OCI-M2 (cell line): ENCODE data around the gene FAM20A.

ENCODE experiments used
- DNase-seq: peaks from one replicate; lab custom pipeline; 2025; ENCODE audit not compliant: unreplicated experiment; lab: John Stamatoyannopoulos, UW

The FAM20A gene

DNA sequence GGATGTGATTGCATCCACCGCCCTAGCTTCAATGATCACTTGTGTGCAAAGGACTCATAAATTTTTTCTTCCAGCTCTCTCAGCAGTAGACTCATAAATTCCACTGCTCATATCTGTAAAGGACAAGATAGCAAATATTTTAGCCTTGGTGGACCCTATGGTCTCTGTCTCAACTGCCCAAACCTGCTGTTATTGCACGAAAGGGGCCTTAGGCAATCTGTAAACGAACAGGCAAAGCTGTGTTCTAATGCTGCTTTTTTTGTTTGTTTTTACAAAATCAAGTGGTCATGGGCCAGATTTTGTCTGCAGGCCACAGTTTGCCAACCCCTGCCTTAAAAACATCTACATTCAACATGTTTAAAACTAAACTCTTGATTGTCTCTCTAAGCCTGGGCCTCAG, 34.1 kb downstream of the FAM20A start:
- DNase-seq = no peak

DNA sequence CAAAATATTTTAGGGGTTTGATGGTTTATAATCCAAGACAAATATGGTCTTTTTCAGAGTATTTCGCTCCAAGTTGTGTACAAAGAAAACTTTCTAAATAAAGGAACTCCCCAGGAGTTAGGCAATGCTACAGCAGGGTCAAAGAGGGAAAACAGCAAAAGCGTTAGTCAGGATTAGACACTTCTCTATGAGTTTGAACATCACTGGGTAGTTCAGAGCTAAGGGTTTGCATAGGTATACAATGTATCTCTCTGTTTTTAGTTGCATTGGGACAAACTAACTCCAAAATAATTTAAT, 34.8 kb downstream of the FAM20A start:
- DNase-seq = no peak

DNA sequence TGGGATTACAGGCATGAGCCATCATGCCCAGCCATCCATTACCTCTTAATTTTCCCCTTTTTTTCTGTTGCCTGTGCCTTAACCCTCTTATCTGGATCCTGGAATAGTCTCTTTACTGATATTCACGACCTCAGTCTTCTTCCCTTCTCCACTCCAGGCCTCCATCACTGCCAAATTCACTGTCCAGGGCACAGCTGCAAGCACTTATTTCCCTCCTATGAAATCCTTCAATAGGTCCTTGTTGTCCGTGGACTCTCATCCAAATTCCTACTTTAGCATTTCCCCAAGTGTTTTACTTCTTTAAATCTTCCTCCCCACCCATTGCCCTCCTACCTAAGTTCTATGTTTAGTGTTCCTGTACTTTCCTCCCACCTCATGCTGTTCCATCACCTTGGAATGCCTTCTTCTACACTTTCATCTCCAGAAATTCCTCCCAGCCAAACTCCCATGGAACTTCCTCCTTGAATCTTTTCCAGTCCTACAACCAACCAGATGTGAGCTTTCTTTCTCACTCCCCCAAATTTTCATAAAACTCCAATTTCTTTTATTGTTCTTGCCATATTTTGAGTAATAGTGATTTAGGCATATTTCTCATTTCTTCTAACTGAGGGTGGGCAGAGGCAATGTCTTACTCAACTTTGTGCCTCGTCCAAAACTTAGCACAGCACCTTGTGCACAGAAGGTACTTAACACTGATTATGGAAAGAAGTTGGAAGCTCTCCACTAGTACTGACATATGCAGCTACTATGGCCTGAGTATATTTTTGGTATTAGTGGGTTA, 35.3 kb downstream of the FAM20A start:
- DNase-seq = no peak

DNA sequence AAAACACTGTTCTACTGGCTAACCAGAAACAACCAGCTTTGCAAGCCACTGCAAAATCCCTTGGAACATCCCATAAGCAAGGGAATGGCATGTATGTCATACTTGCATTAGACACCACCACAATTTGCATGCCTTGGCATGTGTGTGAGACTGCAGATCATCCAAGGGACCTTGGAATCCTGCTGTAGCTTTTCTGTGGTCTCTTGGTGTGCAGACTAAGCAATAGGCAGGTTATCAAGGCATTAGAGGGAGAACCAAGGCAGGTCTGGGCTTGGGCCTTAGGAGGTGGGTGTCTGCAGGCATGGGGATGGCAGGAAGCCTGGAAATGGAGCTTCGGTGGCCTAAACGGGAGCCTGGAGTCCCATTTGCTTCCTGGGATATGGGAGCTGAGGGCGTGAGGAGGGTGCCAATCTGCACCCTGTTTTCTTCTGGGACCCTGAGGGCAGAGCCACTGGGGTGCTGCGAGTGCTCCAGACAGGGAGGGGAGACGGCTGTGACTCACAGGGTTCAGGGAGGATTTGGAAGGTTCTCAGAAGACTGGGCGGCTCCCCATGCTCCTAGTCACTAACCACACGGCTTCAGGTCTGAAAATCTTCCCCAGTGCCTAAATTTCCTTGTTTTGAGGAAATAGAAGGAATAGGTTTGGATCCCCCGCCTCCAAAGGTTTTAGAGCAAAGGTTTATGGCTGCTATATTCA, 36.6 kb downstream of the FAM20A start:
- no peak for DNase-seq

DNA sequence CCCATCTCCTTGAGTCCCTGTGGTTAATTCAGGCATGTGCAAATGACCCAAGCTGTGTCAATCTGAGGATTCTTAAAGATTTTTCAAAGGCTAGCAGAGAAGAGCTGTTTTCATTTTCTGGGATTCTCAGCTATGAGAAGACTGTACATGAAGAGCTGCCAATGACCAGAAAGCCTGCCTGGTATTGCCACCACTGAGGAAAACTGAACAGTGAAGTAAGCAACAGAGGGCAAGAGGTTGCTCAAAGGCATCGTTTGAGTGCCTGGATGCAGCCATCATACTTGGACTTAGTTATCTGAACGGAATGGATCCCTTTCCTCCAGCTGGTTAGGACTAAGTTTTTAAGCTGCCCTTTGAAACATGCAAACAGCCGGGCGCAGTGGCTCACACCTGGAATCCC, 38.4 kb downstream of the FAM20A start:
- no peak for DNase-seq

DNA sequence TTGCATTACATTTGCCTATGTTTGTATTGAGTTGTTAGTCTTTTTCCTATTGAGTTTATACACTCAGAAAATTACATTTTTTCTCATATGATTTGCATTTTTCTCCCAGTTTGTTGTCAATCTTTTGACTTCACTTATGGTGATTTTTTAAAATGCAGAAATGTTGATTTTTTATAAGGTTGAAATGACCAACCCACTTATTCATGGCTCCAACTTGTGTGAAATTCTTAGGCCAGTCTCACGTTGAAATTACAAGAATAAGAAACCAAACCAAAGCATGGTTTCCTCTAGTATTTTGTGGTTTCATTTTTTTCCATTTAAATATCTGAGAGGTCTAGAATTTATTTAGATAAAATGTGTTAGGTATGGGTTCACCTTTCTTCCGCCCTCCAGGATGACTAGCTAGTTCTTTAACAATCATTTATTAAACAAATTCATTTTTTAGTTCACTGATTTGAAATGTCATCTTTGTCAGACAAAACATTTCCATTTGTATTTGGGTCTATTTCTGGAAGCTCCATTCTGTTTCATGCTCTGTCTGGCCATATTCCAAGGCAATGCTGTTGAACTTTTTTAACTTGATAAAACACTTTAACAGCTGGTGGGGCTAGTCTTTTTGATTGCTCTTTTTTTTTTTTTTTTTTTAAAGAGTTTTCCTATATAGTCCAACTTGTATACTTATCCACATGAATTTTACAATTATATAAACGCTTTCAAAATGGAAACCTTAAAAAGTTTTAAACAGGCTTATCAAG, 40.0 kb downstream of the FAM20A start:
- no peak for DNase-seq

DNA sequence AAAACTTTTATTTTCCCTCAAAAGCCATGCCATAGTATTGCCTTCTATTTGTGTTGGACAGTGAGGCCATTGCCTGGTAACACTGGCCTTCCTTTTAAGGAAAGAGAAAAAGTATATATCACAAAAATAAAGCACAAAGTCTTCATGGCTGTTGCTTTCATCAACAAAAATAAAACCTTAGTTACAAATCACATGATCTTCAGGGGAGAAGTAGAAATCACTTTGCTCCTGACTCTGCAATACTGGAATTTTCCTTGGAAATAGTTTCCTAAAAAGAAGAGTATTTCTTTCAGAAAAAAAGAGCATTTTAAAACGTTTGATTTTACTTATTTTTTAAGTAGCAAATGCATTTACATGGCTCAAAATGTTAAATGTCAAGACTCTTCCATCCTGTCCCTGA, 41.9 kb downstream of the FAM20A start:
- DNase-seq = no peak

DNA sequence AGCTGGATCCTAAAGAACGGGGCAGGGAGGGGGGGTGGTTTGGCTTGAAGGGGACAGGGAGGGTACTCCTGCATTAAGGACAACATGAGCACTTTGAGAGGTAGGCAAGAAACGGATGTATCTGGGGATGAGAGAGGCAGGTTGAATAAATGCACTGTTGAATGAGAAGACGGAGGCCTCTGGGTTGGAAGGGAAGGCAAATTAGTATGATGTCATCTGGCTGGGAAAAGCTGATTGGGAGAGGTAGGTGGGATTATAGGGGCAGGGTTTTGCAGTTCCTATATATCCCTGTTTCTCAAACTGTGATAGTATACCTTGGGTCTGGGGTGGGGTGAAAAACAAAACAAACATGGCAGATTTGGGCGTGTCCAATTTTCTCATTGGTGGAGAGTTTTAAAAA, 44.6 kb downstream of the FAM20A start:
- DNase-seq = no peak

DNA sequence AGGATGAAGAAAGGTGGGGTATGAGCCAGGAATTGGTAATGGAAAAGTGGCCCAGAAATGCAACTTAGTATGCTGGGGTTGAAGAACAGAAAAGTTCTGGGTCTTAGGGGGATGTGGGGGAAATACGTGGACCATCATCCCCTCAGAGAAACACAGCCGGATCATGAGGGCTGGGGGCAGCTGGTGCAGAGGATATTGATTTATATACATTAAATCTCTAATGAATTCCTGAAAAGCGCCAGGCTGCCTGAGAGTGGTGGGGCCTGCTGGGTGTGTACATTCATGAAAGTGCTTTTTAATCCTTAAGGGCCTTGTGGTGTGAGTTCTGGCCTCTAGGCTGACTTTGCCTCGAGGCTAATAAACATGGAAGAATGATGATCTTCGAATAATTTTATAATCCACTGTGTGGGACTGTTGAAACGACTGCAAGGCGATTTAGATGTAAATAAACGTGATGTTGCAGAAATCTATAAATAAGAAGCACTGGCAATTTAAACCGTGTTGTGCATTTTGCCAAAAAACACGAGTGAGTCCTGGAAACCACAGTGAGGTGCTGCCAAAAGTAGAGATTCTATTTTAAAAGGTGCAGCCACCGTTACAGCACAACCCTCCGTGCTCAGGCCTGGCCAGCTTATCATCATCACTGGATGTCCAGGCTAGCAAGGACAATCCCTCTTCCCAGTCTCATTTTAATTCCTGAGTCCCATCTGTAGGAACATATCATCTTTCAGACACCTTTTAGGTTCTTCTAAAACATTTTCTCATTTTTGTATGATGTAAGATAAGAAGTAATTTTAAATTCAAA, 56.9 kb downstream of the FAM20A start:
- no peak for DNase-seq

DNA sequence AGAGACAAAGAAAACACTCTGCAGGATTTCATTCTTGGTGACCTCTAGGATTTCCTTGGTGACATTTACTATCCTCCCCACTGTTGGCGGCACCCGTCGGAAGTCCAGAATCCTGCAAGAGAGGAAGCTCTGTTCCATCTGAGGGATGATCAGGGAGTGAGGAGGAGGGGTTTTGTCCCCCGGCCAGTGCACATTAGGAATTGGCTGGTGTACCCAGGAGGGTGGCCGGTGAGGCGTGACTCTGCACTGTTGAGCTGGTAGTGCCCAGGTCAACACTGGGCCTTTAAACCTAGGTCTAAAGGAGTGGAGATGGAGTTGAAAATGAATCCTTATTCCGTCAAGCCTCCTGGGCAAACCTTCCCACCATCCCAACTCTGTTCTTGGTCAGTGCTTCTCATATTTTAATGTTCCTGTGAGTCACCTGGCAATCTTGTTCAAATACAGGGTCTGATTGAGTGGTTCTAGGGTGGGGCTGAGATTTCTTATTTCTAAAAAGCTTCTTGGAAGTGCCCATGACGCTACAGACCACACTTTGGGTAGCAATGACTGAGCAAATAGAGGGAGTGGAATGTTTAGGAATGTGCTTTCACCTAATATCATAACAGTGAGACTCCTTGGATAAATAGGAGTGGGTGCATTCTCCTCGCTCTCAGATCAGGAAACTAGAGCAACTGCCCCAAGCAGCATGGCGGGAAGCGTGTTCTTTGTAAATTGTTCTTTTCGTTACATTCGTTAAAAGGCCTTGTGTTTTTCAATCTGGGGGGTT, 58.3 kb downstream of the FAM20A start:
- DNase-seq = no peak

DNA sequence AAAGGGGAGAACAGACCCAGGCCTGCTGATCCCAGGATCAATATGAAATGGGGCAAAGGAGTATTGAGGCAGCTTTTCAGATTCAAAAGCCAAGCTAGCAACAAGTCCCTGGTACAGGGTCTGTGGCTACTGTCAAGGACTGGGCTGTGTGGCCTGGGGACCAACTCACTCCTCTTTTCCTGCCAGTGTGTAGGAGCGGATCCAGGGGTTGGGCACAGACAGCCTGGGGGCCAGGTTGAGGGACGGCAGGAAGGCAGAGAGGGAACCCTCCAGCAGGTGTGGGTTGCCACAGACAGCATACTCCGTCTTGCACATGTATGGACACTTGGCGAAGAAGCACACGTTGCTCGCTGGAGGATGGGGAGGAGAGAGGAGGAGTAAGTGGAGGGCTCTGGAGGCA, 59.4 kb downstream of the FAM20A start:
- no peak for DNase-seq

DNA sequence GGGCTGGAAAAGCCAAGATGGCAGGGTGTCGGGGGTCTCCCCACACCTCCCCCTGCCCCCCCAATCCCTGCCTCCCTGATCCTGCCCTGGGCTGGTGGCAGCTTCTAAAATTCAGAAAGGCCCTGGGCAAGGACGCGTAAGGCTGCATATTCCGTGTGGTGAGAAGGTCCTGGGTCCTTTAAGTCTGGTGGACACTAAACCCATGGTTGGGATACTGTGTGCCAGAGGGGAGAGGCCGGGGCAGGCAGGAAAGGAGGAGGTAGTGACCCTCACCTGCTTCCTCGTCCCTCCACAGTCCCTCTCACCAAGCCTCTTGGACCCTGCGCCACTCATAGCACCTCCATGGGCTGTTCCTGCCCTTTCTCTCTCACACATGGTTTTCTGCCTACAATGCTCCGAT, 60.2 kb downstream of the FAM20A start:
- DNase-seq = no peak

DNA sequence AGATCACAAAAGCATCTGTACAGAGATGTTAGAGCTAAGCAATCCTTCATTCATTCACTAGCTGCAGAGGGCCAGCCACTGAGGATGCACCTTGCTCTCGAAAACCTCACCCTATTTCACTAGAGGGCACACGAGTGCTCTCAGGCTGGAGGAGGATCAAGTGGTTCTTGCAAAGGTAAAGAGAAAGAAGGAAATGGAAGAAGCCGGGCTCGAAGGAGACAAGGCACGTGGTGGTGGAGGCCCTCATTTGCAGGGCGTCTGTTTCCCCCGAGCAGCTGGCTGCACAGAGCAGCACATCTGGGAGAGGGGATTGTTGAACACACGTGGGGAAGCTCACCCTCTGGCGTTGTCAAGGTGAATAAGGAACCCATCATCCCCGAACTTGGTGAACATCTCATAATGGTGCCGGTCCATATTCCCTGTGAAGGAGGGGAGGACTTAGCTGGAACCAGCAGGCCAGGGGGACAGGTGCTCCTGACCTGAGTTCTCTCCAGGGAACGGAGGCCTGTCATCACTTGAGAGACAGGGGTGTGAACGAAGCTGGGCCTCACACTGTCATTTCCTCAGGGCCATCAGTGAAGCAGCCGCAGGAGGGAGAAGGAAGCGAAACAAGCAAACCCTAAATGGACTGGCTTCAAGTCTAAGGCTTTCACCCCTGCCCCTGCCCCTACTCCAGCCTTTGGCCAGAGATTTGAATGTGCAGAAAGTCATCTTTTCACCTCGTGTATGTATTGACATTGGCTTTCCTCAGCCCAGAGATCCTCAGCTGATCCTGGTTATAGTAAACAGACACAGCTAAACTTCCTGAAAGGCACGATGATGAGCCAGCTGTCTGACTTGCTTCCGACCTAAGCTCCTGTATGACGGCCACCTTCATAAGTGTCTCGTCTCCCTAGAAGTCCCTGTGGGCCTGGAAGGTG, 61.4 kb downstream of the FAM20A start:
- DNase-seq = no peak

DNA sequence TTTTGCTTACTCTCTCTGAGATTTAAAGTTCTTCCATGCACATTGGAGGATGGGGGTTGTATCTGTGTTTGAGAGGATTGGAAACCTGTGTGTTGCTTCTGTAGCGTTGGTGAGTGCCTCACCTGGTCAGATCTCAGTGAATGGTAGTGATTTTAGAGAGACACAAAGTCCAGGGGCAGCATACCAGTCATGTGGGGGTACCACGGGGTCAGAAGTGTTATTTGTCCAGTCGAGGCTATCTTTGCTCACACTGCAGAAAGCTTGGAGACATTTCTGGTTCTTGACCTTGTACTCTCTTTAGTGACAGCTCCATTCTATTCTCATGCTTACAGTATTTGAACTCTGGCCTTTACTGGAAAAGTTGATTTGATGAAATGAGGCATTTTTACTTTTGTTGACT, 65.2 kb downstream of the FAM20A start:
- DNase-seq = no peak

DNA sequence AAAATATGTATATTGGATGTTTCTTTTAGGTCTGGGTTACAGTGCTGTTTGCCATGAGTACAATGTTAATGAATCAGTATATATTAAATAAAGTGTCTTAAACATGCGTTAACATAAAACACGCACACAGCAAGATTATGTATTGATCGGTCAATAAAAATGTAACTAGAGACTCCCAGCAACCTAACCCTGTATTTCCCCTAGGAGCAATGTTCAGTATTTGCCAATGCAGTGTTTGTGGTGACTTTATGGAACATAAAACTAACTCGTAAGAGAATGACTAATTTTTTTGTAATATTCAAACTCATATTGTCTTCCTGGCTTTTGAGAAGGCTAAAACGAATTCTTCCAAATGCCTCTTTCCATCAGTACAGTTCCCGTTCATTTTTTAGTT, 66.5 kb downstream of the FAM20A start:
- no peak for DNase-seq

DNA sequence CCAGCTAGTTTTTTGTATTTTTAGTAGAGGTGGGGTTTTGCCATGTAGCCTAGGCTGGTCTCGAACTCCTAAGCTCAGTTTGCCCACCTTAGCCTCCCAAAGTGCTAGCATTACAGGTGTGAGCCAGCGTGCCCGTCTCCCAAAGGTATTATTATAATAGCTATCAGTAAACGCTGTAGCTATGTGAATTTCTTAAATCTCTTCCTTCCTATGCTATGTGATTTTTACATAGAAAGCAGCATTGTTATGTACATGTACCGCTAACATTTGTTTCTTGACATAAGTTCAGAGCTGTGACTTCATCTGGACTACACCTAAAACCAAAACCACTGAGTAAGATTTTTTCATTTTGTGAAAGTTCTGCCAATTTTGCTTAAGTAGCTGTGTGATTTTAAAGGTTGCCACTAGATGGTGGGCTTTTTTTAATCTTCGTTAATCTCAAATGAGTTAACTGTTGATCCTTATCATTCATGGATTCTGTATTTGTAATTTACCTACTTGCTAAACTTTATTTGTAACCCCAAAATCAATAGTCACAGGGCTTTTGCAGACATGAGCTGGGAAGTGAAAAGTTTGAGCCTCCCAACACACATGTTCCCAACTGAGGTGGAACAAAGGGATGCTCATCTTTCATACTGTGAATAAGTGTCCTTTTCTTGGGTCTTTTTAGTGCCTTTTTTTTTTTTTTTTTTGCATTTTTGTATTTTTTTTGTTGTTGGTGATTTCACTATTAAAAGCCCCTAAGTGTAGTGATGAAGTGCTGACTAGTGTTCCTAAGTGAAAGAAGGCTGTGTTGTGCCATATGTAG, 67.1 kb downstream of the FAM20A start:
- no peak for DNase-seq

DNA sequence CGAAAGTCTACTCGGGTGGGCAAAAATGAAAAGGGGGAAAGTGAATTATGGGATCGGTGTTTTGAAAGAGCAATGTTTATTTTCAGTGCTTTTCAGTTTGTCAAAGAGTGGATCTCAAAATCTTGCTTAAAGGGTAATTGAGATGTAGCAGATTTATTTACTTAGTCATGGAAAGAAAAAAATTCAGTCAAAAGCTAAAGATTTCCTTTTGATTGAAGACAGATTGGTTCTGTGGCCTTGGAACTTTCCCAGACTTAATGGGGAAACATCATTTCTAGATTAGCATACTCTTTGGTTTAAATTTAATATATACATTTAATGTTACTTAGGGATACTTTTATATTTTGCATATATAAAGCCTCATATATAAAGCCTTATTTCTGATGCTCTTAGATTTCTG, 68.3 kb downstream of the FAM20A start:
- DNase-seq = no peak

DNA sequence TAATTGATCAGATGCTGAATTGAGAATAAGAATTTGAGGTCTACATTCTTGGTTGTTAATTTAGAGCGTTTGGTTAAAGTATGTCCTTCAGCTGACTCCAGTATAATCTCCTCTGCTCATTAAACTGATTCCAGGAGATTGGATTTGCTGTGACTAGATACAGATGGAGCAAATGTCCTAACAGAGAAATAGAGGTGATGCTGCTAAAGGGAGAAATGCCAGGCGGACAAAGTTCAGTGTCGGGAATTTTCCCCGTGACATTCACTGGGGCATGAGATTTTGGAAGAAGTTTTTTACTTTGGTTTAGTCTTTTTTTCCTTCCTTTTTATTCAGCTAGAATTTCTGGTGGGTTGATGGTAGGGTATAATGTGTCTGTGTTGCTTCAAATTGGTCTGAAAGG, 69.9 kb downstream of the FAM20A start:
- DNase-seq = no peak

DNA sequence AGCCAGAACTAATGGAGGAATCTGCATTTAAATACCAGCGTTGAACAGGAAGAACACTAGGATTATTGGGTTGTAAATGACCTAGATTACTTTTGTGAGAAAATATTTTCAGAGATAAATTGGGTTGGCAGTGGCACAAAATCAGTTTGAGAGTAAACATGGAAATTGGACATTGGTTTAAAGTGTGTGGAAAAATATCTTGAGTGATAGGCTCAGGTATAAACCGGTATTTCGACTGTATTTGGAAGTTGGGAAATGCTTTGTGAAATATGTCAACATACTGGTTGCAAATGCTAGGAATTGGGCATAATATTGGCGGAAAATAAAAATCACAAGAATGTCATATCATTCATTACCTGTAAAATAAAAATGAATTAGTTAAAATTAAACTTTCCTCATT, 73.9 kb downstream of the FAM20A start:
- no peak for DNase-seq
